ENCODE data around the gene DOC2A. TPM values are rescaled to one million over a fixed set of nuclear protein-coding genes. Genes with fewer than 3 reads are reported as not detected.

The DOC2A gene
- total RNA-seq, 1 donor from 2014 or later = 7.4 TPM

DNA sequence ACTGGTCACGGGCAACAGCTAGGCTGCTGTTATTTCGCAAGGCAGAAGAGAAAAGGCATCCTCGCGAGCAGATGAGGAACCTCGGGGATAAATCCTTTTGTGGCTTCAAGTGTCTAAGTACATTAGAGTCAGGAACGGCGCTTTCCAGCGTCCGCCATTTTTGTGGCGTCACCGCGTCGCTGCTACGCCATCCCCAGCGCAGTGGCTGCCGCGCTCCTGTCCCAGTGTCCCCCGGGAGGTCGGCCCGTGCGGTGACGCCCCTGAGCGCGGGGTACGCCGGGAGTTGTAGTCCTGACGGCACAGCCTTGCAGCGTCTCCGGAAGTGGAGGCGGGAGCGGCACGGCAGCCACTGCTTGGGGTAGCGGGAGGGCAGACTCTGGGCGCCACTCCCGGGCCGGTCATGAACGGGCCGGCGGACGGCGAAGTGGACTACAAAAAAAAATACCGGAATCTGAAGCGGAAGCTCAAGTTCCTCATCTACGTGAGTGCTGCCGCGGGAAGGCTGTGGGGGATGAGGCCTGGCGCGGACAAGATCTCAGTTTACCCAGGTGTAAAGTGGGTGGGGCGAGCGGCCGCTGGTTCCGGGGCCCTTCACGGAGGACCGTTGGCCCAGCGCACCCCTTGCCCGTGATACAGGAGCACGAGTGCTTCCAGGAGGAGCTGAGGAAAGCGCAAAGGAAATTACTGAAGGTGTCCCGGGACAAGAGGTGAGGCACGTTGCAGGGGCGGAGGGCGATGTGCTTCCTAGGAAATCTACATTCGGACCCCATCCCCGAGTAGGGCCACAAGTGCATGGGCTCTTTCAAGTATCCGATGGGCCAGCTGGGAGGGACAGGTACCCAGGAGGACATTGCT, 14.7 kb downstream of the DOC2A start, which contains the start of gene INO80E:
TSS of gene INO80E (plus strand) at position 331 of the 855 bp plus-strand sequence. CDS start at position 401, 70 bp downstream.
- H3K36me3 Mint-ChIP-seq (ENCODE audit: low read depth, unreplicated experiment) = peaks cover 44% of the 10 kb centered on the region
- peak within 1 kb of the TSS; percentile 74 for H3K27ac Mint-ChIP-seq (ENCODE audit: unreplicated experiment)
- H3K27me3 Mint-ChIP-seq (ENCODE audit: unreplicated experiment) = peaks cover 40% of the 10 kb centered on the region
- H3K4me1 Mint-ChIP-seq (ENCODE audit: unreplicated experiment) = peaks cover 53% of the 10 kb centered on the region
- peak within 1 kb of the TSS; percentile 96 for H3K4me3 Mint-ChIP-seq (ENCODE audit: unreplicated experiment)
- TF ChIP-seq, protein P1, sequence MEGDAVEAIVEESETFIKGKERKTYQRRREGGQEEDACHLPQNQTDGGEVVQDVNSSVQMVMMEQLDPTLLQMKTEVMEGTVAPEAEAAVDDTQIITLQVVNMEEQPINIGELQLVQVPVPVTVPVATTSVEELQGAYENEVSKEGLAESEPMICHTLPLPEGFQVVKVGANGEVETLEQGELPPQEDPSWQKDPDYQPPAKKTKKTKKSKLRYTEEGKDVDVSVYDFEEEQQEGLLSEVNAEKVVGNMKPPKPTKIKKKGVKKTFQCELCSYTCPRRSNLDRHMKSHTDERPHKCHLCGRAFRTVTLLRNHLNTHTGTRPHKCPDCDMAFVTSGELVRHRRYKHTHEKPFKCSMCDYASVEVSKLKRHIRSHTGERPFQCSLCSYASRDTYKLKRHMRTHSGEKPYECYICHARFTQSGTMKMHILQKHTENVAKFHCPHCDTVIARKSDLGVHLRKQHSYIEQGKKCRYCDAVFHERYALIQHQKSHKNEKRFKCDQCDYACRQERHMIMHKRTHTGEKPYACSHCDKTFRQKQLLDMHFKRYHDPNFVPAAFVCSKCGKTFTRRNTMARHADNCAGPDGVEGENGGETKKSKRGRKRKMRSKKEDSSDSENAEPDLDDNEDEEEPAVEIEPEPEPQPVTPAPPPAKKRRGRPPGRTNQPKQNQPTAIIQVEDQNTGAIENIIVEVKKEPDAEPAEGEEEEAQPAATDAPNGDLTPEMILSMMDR (IDR thresholded peaks at IDR 0.05; ENCODE audit: unreplicated experiment) = no peak
- peak; percentile 96 for DNase-seq (ENCODE audit: low spot score)
- H3K9me3 Mint-ChIP-seq (ENCODE audit: unreplicated experiment) = no peaks in the 10 kb centered on the region

DNA sequence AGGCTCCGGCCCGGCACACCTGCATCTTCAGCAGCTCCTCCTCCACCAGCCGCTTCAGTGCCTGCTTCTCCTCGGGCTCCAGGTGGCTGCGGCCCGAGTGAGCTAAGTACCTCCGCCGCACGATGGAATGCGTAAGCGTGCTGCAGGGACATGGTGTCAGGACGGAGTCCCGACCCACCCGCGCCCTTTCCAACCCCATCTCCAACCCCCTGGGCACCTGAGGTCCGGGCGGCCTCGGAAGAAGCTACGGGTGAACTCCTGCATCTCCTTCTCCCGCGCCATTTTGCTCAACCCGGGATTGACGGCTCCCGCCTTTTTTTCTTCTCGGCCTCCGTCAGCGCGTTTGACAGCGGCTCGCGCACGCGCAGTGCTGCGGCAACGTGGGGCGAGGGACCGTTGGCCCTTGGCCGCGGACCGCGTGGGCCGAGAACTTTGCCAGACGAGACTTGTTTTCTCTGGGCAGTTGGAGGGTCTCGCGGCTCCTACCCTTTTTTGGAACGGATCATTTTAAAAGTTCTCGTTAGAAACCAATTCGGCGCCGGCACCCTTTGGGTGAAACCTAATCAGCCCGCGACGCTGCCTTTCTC, 15.4 kb downstream of the DOC2A start, which contains the start of gene HIRIP3:
TSS of gene HIRIP3 (minus strand) at position 294 of the 587 bp plus-strand sequence. CDS start at position 282, 12 bp downstream.
- TF ChIP-seq, protein P1 (IDR thresholded peaks at IDR 0.05; ENCODE audit: unreplicated experiment) = no peak
- DNase-seq (ENCODE audit: low spot score) = peak; percentile 75
- H3K9me3 Mint-ChIP-seq (ENCODE audit: unreplicated experiment) = no peaks in the 10 kb centered on the region
- peaks cover 54% of the 10 kb centered on the region for H3K4me1 Mint-ChIP-seq (ENCODE audit: unreplicated experiment)
- peak within 1 kb of the TSS; percentile 96 for H3K4me3 Mint-ChIP-seq (ENCODE audit: unreplicated experiment)
- peak within 1 kb of the TSS; percentile 81 for H3K27ac Mint-ChIP-seq (ENCODE audit: unreplicated experiment)
- peaks cover 41% of the 10 kb centered on the region for H3K27me3 Mint-ChIP-seq (ENCODE audit: unreplicated experiment)
- H3K36me3 Mint-ChIP-seq (ENCODE audit: low read depth, unreplicated experiment) = peaks cover 46% of the 10 kb centered on the region

DNA sequence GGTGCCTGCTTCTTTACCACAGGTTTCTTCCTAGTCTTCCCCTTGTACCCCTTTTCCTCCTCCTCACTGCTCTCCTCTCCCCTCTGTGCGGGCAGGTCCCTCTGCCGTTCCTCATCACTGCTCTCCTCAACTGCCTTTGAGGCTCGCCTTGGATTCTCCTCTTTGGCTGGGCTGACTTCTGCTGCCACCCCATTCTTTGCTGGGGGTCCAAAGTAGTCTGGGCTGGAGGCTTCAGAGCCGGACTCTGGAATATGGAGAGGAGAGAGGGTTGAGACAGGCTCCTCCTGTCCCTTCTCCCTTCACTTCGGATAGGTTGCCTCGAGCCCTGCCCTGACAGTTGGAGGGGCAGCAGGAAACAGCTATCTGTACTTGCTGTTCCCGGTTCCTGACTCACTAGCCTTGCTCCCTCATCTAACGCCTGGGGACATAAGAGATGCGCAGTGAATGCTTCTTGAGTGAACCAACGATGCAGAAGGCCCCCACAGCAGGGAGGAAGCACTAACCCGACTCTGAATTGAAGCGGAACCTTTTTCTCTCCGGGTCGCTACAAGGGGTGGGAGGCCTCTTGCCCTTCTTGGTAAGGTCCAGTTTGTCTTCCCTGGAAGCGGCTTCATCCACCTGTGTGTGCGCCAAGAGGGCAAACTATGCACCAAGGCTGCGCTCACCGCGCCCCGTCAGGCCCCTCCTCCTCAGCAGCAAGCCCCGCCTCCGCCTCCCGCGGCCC, 16.1 kb downstream of the DOC2A start:
- H3K27ac Mint-ChIP-seq (ENCODE audit: unreplicated experiment) = peak overlapping the region; percentile 81
- peak overlapping the region; percentile 96 for H3K4me3 Mint-ChIP-seq (ENCODE audit: unreplicated experiment)
- H3K4me1 Mint-ChIP-seq (ENCODE audit: unreplicated experiment) = peaks cover 57% of the 10 kb centered on the region
- no peak for DNase-seq (ENCODE audit: low spot score)
- TF ChIP-seq, protein P1 (IDR thresholded peaks at IDR 0.05; ENCODE audit: unreplicated experiment) = no peak
- peaks cover 52% of the 10 kb centered on the region for H3K36me3 Mint-ChIP-seq (ENCODE audit: low read depth, unreplicated experiment)
- peaks cover 39% of the 10 kb centered on the region for H3K27me3 Mint-ChIP-seq (ENCODE audit: unreplicated experiment)
- no peaks in the 10 kb centered on the region for H3K9me3 Mint-ChIP-seq (ENCODE audit: unreplicated experiment)

DNA sequence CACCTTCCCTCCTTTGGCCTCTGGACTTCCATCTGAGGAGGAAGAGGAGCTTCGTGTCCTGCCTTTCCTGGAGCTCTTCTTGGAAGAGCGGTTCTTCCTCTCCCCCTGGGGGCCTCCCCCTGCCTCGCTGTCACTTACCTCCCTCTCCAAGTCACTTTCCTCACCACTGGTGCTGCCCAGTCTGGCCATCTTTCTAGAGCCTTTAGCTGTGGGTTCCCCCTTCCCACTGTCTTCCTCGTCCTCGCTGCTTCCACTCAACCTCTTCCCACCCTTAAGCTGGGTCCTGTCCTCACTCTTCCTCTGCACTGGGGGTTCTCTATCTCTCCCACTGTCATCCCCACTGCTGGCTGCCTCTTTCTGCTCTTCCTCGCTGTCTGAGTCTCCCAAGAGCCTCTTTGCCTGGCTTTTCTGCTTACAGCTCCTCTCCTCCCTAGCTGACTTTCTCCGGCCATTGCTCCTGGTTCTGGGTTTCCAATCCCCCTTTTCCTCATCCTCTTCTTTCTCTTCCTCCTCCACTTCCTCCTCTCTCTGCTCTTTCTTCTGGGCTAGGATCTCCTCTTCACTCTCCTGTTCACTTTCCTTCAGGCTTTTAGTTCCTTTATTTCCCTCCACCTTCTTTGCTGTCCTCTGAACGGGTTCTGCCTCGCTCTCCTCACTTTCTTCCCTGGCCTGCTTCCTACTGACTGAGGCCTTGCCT, 16.8 kb downstream of the DOC2A start:
- peaks cover 57% of the 10 kb centered on the region for H3K4me1 Mint-ChIP-seq (ENCODE audit: unreplicated experiment)
- peaks cover 39% of the 10 kb centered on the region for H3K27me3 Mint-ChIP-seq (ENCODE audit: unreplicated experiment)
- no peak for DNase-seq (ENCODE audit: low spot score)
- TF ChIP-seq, protein P1 (IDR thresholded peaks at IDR 0.05; ENCODE audit: unreplicated experiment) = no peak
- no peaks in the 10 kb centered on the region for H3K9me3 Mint-ChIP-seq (ENCODE audit: unreplicated experiment)
- peak overlapping the region; percentile 96 for H3K4me3 Mint-ChIP-seq (ENCODE audit: unreplicated experiment)
- H3K36me3 Mint-ChIP-seq (ENCODE audit: low read depth, unreplicated experiment) = peaks cover 52% of the 10 kb centered on the region
- peak overlapping the region; percentile 81 for H3K27ac Mint-ChIP-seq (ENCODE audit: unreplicated experiment)
